D721Med (cell line): Measurements from ENCODE around the gene CBFA2T3.

Source experiments
- DNase-seq: peaks from one replicate; pipeline ENCODE4 v3.0.0; 2011; ENCODE audit warnings: low spot score; ENCODE audit not compliant: insufficient read length
- FAIRE-seq: peaks from 2 replicates; lab custom pipeline; 2011; peaks lifted over from hg19 to GRCh38; lab: Jason Lieb, UNC
- TF ChIP-seq, protein P1 (sequence below): IDR thresholded peaks from 2 replicates; pipeline ENCODE4 v1.5.1; 2012; ENCODE audit warnings: mild to moderate bottlenecking, control low read depth; ENCODE audit not compliant: insufficient read depth; ENCODE audit errors: missing control alignments

Gene CBFA2T3

DNA sequence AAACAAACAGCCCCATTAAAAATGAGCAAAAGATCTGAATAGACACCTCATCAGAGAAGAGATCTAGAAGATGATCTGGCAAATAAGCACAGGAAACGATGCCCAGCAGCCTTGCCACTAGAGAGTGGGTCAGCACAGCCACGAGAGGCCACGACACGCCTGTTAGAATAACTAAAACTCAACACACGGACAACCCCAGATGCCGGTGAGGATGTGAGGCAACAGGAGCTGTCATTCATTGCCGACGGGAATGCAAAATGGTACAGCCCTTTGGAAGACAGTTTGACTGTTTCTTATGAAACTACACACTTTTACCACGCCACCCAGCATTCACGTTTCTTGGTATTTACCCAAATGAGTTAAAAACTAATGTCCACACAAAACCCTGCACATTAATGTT is 31.5 kb downstream of the CBFA2T3 start:
- FAIRE-seq (no peak), DNase-seq (no peak)
- TF ChIP-seq, protein P1, sequence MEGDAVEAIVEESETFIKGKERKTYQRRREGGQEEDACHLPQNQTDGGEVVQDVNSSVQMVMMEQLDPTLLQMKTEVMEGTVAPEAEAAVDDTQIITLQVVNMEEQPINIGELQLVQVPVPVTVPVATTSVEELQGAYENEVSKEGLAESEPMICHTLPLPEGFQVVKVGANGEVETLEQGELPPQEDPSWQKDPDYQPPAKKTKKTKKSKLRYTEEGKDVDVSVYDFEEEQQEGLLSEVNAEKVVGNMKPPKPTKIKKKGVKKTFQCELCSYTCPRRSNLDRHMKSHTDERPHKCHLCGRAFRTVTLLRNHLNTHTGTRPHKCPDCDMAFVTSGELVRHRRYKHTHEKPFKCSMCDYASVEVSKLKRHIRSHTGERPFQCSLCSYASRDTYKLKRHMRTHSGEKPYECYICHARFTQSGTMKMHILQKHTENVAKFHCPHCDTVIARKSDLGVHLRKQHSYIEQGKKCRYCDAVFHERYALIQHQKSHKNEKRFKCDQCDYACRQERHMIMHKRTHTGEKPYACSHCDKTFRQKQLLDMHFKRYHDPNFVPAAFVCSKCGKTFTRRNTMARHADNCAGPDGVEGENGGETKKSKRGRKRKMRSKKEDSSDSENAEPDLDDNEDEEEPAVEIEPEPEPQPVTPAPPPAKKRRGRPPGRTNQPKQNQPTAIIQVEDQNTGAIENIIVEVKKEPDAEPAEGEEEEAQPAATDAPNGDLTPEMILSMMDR, result no peak

DNA sequence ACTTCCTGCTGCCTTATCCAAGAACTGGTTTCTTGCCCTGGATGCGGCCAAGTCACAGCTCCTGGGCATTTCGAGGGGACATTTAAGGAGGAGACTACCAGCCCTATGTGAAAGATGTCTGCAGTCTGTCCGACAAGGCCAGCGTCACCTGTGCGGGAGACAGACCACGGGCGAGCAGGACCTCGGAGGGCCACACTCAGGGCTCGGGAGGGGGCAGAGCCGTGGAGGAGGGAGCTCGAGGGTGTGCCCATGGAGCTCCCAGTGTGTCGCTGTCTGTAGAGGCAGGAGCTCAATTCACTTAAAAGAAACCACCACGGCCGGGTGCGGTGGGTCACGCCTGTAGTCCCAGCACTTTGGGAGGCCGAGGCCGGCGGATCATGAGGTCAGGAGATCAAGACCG is 33.3 kb downstream of the CBFA2T3 start:
- no peak for DNase-seq
- TF ChIP-seq, protein P1, result no peak
- FAIRE-seq, result no peak

DNA sequence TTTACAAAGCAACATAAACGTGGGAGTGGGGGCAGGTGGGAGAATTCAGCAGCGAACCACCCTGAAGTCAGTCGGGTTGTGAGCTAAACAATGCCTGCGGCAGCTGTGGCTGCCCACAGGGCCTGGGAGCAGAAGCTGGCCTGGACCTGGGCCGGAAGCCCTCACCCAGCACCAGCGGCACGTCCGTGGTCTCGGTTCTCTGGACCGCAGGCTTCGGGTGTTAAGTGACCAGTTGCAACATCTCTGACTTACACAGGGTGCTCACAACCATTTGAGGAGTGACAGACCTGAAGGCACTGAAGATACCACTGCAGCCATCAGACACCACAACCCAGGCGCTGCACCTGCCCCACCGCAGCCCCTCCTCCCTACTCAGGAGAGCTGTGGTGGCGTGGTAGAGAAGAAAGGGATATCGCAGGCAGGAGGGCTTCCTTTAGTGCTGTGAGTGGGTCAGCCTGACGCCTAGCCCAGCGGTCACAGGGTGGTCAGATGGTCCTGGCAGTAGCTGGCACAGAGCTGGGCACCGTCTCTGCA is 33.8 kb downstream of the CBFA2T3 start:
- TF ChIP-seq, protein P1, result no peak
- FAIRE-seq (no peak), DNase-seq (no peak)

DNA sequence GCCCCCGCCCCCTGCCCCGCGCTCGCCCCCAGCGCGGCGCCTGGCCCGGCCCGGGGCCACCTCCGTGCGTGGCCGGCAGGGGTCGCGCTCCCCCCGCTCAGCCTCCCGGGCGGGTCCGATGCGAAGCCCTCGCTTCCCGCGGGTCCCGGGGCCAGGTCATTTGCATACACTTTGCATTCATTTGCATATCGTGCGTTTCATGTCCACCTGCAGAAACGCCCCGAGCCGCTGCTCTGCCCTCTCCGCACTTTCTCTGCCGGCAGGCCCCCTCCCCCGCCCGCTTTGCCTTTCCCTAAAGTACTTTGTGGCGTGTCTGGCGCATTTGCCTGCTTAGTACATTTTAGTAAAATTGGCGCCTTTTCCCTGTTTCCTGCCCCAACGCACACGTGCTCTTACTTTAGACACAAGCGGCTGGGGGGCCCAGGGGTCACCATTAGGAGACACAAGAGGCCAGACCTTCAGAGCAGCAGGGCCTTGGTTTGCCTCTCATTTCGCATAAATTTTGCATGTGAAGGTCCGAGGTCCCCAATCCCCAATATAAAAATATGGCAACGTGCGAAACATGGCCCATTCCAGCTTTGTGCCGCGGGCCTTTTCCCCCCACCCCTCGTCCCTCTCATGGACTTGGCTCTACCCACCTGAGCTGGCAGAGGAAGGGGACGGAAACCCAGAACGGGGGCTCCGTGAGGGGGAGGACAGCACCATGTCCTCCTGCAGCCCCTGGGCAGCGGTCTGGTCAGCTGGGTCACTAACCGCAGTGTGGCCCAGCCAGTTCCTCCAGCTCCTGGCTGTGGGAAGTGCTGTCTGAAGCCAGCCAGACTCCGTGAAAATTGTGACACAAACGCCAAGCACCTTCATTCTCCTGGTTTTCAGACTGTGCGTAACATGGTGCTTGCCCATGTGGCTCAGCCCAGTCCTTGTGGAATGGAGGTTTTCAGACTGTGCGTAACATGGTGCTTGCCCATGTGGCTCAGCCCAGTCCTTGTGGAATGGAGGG is 34.8 kb downstream of the CBFA2T3 start:
- TF ChIP-seq, protein P1, result peak; percentile 61
- peak; percentile 73 for DNase-seq
- FAIRE-seq, result no peak

DNA sequence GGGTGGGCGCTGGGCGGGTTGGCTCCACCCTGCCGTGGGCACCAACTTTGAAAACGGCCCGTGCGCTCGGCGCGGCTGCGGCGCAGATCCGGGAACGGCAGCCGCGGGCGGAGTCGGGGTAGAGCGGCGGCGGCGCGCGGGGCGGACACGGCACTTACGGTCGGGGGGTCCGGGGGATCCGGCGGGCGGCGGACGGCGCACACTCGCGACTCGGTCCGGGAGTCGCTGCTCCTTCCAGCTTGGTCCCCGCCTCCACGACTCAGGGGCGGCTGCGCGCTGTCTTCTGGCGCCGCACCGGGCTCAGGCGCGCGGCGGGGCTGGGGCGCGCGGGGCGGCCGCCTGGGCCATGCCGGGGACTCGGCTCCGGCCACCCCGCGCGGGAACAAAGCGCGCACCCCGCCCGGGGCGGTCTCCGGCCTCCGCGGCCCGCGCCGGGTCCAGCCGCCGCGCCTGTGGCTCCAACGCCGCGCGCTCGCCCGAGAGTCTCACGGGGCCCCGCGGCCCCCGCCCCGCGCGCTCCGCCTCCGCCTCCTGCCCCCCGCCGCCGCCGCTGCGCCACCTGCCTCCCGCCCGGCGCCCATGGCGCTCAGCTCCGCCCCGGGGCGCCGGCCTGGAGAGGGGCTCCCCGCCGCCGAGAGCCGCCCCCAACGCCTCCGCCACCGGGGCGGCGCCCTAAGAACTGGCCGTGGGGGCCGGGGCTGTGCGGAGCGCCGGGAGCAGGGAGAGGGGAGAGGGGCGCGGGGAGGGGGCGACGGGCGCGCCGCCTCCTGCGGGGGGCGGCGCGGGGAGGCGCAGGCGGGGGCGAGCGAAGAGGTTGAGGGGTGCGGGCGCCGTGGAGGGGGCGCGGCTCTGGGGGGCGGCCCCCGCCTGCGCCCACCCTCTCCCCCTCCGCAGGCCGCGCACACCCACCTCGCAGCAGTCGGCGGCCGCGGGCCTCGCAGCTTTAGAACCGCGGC is 35.9 kb downstream of the CBFA2T3 start:
- FAIRE-seq, result no peak

More for the DNA sequence above, 35.9 kb downstream of the CBFA2T3 start:
- no peak for DNase-seq
- TF ChIP-seq, protein P1, result no peak
